Neutrophil (primary cell): ENCODE results near the gene ANTXR2.

Experiments used
- H3K27ac ChIP-seq: fragments of 200-600 bp; sonication (generic); 2 replicates; pipeline ENCODE4 v1.5.1; 2016; ENCODE audit warnings: mild to moderate bottlenecking, moderate library complexity
- H3K27me3 ChIP-seq: fragments of 200-600 bp; sonication (generic); 2 replicates; pipeline ENCODE4 v1.6.0; 2016; ENCODE audit warnings: mild to moderate bottlenecking
- H3K36me3 ChIP-seq: fragments of 200-600 bp; sonication (generic); 2 replicates; pipeline ENCODE4 v1.5.1; 2017
- H3K4me1 ChIP-seq, 2 experiments: fragments of 200-600 bp in 1 of 2; sonication (generic) in 1 of 2; 1 replicate in 1 of 2; 2 replicates in 1 of 2; pipeline versions ENCODE4 v1.5.1 to v1.6.1; 2013 to 2016; ENCODE audit warnings: low read depth in 1 of 2, low read length in 1 of 2, mild to moderate bottlenecking in 1 of 2, moderate library complexity in 1 of 2; ENCODE audit not compliant: control insufficient read depth in 1 of 2, insufficient read depth in 1 of 2
- H3K4me3 ChIP-seq, 2 experiments: fragments of 200-600 bp in 1 of 2; sonication (generic) in 1 of 2; 1 replicate in 1 of 2; 2 replicates in 1 of 2; pipeline ENCODE4 v1.5.1; 2013 to 2016; ENCODE audit warnings: low read depth in 1 of 2, low read length in 1 of 2, mild to moderate bottlenecking in 1 of 2, moderate library complexity in 1 of 2
- H3K9me3 ChIP-seq: fragments of 200-600 bp; sonication (generic); 2 replicates; pipeline ENCODE4 v1.5.1; 2016
- TF ChIP-seq, protein P1 (sequence below): fragments of 200-600 bp; sonication (generic); IDR thresholded peaks from 2 replicates; pipeline ENCODE4 v1.5.1; 2016; ENCODE audit warnings: antibody characterized with exemption

The ANTXR2 gene

DNA sequence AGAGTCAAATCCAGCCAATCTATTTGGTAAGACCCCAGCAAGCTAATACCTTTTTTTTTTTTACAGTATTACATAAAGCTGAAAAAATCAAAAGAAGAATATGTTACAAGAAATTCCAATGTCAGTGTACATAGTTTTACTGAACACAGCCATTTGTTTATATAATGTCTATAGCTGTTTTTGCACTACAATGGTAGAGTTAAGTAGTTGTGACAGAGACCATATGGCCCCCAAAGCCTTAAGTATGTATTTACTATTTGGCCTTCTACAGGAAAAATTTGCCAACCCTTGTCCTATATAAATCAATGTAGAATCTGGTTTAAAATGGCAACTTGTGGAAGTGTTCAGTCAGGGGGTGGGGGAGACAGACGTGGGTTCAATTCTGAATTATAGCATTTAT lies 60.7 kb downstream of the ANTXR2 start:
- H3K9me3 ChIP-seq, result no peaks in the 10 kb centered on the region
- no peak overlapping the region for H3K4me3 ChIP-seq
- peaks cover 38 to 55% of the 10 kb centered on the region in 2 experiments for H3K4me1 ChIP-seq
- no peaks in the 10 kb centered on the region for H3K27me3 ChIP-seq
- peak overlapping the region; percentile 27 for H3K27ac ChIP-seq
- peaks cover 53% of the 10 kb centered on the region for H3K36me3 ChIP-seq
- TF ChIP-seq, protein P1, sequence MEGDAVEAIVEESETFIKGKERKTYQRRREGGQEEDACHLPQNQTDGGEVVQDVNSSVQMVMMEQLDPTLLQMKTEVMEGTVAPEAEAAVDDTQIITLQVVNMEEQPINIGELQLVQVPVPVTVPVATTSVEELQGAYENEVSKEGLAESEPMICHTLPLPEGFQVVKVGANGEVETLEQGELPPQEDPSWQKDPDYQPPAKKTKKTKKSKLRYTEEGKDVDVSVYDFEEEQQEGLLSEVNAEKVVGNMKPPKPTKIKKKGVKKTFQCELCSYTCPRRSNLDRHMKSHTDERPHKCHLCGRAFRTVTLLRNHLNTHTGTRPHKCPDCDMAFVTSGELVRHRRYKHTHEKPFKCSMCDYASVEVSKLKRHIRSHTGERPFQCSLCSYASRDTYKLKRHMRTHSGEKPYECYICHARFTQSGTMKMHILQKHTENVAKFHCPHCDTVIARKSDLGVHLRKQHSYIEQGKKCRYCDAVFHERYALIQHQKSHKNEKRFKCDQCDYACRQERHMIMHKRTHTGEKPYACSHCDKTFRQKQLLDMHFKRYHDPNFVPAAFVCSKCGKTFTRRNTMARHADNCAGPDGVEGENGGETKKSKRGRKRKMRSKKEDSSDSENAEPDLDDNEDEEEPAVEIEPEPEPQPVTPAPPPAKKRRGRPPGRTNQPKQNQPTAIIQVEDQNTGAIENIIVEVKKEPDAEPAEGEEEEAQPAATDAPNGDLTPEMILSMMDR, result no peak

- no peak overlapping the region for H3K4me3 ChIP-seq
- peaks cover 38 to 55% of the 10 kb centered on the region in 2 experiments for H3K4me1 ChIP-seq
- H3K9me3 ChIP-seq, result no peaks in the 10 kb centered on the region
- H3K36me3 ChIP-seq, result peaks cover 59% of the 10 kb centered on the region
- no peaks in the 10 kb centered on the region for H3K27me3 ChIP-seq
- H3K27ac ChIP-seq, result no peak overlapping the region
- TF ChIP-seq, protein P1, result no peak
These were observed 61.3 kb downstream of the ANTXR2 start for GRCh38 chr4:80011636-80012236.

- Histone ChIP-seq H3K36me3 (peaks cover 66% of the 10 kb centered on the region), H3K4me1 (peaks cover 35 to 51% of the 10 kb centered on the region in 2 experiments)
- TF ChIP-seq, protein P1, result no peak
These were observed 62.7 kb downstream of the ANTXR2 start for GRCh38 chr4:80010316-80010715.

DNA sequence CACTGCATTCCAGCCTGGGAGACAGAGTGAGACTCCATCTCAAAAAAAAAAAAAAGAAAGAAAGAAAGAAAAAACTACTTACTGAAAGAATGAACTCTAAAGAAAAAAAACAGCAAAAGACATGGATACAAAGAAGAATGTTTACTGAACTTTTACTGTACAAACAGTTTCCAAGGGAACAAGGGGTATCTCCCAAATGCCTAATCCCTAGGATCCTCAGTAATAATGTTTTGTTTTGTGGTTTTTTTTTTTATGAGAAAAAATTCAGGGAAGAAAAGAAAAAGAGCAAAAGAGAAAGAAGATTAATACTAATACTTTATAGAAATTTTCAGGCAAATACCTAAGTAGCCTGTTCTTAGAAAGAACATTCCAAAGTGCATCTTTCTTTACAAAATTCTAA lies 63.2 kb downstream of the ANTXR2 start:
- Histone ChIP-seq H3K4me3 (no peak overlapping the region), H3K27me3 (no peaks in the 10 kb centered on the region), H3K4me1 (peaks cover 30 to 46% of the 10 kb centered on the region in 2 experiments), H3K9me3 (no peaks in the 10 kb centered on the region), H3K27ac (no peak overlapping the region), H3K36me3 (peaks cover 66% of the 10 kb centered on the region)
- TF ChIP-seq, protein P1, result no peak

More at GRCh38 chr4:80010316-80010715, 62.7 kb downstream of the ANTXR2 start:
- Histone ChIP-seq H3K4me3 (no peak overlapping the region), H3K27ac (no peak overlapping the region), H3K9me3 (no peaks in the 10 kb centered on the region), H3K27me3 (no peaks in the 10 kb centered on the region)

GRCh38 chr4:80008971-80009370 lies 64.1 kb downstream of the ANTXR2 start:
- H3K4me1 ChIP-seq, result peaks cover 26 to 38% of the 10 kb centered on the region in 2 experiments
- no peak overlapping the region for H3K27ac ChIP-seq
- H3K36me3 ChIP-seq, result peaks cover 59% of the 10 kb centered on the region
- H3K4me3 ChIP-seq, result no peak overlapping the region
- H3K9me3 ChIP-seq, result no peaks in the 10 kb centered on the region
- no peaks in the 10 kb centered on the region for H3K27me3 ChIP-seq
- TF ChIP-seq, protein P1, result no peak
